CD4-positive, alpha-beta T cell treated with Interleukin-10 for 1 hour (primary cell): Measurements from ENCODE around the gene IGBP1.
"Not testable (repeated sequence)": the region's sequence is repeated elsewhere in the genome, so short reads cannot be mapped to it uniquely, and the experiment has no call there.

ENCODE experiments used
- DNase-seq: peaks from one replicate; pipeline ENCODE4 v3.0.0-alpha.2; 2020

Gene IGBP1

DNA sequence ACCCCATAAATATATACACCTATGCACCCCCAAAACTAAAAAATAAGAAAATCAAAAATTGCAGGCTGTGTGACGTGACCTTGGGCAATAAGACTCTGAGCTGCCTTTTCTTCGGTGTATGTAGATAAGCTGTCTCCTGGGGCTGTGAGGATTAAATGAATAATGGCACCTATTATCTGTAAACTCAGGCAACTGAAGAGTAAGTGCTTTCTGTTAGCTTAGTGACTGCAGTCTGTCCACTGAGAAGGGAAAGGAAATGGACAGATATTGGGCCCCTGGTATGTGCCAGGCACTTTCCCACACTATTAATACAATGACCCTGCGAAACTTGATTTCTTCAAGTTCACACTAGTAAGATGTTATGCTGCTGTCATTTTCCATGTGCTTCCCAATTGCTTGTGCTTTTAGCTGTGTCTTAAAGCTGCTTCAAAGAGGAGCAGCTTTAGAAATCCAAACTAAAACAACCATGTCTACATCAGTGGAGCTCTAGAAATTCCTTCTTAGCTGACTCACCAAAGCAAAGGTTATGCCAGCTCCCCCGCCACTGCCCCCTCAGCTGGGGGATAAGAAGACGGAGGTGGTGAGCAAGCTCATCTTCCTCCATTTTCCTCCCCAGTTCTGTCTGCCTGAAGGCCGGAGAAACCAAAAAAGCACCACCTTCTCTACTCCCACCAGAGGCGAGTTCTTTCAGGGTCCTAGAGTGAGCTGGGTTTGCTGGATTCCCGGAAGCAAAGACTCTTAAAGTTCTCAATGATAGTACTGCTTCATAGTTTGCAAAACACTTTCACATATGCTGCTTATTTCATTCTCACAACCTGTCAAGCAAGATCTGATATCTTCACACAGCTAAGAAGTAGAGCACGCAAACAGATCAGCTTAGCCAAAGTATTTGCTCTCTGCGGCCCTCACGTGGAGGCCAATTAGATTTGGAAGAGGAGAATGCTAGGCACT is 35.3 kb downstream of the IGBP1 start:
- no peak for DNase-seq

DNA sequence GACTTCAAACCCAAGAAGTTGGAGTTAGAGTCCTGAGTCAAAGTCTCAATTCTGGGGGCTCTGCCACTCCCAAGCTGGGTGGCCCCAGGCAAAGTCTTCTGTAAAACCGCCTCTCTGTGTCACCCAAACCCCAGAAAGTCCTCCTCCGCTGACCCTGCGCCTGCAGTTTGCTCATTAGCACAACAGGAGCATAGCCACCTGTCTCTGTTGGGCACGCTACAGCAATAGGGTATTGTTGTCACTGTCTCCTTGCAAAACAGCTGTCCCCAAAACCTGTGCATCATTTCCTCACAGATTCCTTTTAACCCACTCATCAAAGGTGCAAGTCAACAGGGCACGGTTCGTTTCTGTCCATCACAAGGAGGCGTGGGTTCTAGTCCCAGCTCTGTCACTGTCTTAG is 36.0 kb downstream of the IGBP1 start:
- DNase-seq = no peak

DNA sequence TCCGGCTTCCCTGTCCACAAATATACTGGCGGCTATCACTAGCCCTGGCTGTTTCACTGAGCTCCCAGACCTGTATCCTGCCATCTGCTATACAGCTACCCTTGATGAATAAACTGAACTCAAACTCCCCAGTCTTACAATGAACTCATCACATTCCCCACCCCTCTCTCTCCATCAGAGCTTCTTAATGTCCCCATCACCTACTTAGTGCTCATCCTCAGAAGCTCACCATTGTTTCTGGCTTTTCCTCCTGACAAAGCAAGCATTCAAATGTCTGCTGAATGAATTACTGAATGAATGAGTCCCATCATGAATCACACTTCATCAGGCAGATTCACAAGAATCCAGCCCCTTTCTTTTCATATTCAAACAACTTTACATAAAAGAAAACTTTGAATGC is 38.4 kb downstream of the IGBP1 start:
- DNase-seq = no peak

DNA sequence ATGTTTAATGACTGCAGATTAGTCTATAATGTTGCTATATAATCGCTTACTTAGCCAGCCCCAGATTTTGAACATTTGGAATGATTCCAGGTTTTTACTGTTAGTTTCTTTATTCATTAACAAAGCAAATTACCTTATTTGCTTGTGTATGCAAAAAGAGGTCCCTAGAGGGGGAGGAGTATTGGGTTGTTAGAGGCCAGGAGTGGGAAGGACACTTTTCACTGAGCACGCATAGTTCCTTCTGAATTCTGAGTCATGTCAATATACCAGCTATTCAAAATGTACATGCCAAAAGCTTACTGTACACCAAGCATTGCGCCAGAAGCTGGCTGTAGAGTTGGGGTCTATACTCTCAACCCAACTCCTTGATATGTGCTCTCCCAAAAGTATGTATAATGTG is 39.0 kb downstream of the IGBP1 start:
- no peak for DNase-seq

DNA sequence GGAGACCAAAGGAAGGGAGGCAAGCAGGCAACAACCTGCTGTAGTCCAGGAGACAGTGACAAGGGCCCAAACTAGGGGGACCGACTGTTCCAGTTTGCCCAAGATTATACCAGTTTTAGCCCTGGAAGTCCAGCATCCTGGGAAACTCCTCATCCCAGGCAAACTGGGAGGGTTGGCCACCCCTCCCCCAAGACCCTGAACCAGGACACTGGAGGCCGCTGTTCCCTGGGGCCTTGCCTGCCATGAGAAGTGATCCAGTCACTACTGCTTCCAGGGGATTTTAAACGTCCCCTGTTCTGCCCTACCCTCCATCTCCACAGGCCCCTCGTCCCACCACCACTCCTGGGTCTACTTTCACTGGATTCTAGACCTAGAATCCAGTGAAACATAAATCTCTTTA is 39.7 kb downstream of the IGBP1 start:
- DNase-seq = no peak

DNA sequence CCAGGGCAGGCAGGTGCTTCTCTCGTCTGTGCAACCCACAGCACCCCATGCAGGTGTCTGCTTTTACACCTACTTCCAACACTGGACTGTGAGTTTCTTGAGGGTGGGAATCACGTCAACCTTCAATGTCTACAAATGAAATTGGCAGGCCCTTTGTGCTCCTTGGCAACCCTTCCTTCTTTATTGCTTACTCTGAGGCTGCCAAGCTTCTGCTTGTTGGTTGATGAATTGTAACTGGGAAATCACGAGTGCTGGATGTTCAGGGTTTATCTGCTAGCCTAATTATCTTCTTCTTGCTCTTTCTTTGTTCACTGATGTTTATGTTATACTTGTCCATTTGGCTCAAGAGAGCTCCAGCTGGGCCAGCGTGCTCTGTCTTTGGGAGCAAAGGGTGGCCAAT is 41.5 kb downstream of the IGBP1 start:
- DNase-seq = no peak

DNA sequence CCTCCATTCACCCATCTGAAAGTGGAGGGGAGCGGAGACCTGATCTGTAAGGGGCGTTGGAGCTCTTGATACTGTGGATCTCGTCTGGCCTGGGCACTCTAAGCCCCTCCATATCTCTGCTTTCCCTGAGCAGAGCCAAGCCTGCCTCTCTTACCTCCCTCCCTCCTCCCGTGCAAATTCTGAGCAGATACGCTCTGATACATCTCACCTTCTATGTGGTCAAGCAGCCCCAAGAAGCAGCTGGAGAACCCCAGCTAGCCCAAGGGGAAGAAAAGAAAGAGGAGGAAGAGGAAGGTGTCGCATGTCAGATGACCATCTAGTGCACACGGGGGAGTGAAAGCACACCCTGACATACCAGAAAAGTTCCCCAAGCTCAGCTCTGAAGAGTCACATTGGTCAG is 42.1 kb downstream of the IGBP1 start:
- DNase-seq = no peak

DNA sequence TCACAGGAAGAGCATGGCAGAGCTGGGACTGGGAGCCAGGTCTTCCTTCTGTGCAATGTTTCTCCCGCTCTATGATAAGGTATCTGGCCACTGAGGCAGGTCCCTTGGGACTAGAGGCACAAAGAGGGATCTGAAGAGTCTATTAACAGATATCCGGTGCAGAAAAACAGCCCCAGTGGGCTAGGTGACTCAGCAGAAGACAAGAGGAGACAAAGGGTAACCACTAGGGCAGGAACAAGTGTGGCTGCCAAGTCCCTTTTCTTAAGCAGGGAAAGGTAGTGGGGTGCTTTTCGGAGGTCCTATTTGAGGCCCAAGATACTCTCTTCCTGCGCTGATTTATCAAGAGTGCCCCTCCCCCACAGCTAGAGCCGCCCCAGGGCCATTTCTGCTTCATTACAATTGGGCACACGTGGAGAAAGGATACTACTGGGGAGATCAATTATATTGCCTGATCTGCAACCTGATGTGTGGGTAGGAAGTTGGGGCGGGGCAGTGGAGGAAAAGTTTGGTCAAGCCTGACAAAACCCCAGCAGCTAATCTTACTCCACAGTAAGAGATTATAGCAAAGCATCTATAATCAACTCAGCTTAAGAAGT is 43.8 kb downstream of the IGBP1 start, which contains the start of gene DGAT2L6:
Gene DGAT2L6 (plus strand): TSS at position 546 of the 596 bp plus-strand sequence. CDS start 100 bp downstream, outside the sequence.
- no peak for DNase-seq

DNA sequence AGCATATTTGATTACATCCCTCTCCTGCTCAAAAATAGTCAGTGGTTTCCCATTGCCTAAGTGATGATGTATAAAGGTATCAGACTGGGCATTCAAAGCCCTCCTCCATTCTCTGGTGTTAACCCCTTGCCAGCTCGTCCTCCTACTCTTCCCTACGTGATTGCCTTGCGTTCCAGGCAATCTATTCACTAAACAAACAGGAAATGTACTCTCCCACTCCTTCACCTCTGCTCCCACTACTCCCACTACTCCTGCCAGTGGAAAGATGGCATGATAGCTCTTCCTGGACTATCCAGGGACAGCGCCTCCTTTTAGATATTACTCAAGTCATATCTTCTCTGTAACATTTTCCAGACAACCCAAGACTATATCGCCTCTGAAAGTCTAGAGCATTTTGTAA is 49.8 kb downstream of the IGBP1 start:
- DNase-seq = no peak

DNA sequence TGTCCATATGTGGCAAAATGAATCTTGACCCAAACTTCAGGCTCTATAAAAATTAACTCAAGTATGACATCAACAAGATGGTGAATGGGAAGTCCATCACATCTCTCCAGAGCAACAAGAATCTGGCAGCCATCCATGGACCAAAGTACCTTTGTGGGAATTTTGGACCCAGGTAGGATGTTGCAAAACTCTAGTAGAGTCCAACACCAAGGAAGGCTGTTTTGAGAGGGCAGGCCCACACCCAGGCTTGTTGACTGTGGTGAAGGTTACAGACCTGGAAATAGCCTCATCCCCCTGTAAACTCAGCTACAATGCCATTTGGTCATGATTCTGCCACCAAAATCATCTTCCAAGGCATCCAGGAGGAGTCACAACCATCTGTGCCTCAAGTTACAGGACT is 57.0 kb downstream of the IGBP1 start:
- no peak for DNase-seq

DNA sequence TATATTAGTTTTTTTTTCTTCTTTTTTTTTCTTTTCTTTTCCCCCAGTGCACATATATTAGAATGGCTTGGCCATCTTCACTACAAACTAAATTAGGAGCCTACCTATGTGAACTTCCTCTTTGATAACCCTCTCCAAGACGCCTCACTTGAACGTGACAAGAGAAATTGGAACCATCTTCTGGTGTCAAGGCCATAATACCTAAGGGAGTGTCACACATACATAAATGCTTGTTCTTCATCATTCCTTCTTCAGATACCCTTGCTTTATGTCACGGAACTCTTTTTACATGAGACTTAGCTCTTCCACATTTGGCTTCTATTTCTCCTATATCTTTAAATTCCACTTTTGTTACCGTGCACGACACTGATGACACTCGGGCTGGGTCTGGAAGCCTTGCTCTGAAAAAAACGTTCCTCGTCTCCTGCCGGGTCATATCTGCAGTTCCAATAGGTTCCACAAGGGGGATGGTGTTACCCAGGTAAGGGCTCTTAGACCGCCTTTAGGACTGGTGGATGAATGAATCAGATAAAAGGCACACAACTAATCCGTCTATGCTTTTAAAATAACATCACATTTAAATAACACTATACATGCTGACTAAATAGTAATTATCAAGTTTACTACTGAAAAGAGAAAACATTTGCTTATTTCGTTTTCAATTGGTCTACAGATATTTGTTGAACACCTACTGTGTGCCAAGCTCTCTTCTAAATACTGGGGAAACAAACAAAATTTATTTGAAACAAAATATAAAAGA is 63.9 kb downstream of the IGBP1 start:
- peak; percentile 73 for DNase-seq

DNA sequence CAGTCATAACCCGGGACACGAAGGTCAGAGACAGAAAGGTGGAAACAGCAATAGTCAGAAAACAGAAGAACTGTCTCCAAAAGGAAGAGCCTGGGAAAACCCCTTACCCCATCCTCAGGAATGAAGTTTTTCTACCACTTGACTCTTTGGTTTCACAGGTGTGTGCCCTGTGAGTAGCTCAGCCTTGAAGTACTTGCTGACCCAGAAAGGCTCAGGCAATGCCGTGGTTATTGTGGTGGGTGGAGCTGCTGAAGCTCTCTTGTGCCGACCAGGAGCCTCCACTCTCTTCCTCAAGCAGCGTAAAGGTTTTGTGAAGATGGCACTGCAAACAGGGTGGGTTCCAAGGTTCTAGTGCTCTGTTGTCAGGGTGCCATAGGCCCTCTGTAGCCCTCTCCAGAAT is 68.5 kb downstream of the IGBP1 start:
- DNase-seq = no peak

DNA sequence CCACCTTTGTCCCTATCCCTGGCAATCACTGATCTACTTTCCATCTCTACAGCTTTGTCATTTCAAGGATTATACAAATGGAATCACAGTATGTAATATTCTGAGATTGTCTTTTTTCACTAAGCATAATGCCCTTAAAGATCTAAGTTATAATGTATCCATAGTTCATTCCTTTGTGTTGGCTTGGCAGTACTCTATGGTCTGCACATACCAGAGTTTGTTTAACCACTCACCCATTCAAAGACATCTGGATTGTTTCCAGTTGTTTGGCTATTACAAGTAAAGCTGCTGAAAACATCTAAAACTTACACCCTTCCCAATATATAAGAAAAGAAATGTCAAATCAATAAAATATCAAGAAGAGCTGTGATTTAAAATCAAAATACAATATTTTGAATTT is 75.2 kb downstream of the IGBP1 start:
- no peak for DNase-seq

DNA sequence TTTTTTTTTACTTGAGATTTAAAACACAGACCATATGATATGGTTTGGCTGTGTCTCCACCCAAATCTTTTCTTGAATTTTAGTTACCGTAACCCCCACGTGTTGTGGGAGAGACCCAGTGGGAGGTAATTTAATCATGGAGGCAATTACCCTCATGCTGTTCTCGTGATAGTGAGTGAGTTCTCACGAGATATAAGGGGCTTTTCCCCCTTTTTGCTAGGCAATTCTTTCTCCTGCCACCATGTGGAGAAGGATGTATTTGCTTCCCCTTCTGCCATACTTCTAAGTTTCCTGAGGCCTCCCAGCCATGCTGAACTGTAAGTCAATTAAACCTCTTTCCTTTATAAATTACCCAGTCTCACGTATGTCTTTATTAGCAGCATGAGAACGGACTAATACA is 76.3 kb downstream of the IGBP1 start:
- not testable (repeated sequence) for DNase-seq
